Measurements from ENCODE around the gene UBE3A. TPM values are rescaled to one million over a fixed set of nuclear protein-coding genes. Genes with fewer than 3 reads are reported as not detected.
A peak's percentile ranks its signal among the peaks of the same experiment; 100 is the strongest.
"Not testable (repeated sequence)": the region's sequence is repeated elsewhere in the genome, so short reads cannot be mapped to it uniquely, and the experiment has no call there.

UBE3A gene
- total RNA-seq, 1 donor from 2014 or later: 152 TPM

DNA sequence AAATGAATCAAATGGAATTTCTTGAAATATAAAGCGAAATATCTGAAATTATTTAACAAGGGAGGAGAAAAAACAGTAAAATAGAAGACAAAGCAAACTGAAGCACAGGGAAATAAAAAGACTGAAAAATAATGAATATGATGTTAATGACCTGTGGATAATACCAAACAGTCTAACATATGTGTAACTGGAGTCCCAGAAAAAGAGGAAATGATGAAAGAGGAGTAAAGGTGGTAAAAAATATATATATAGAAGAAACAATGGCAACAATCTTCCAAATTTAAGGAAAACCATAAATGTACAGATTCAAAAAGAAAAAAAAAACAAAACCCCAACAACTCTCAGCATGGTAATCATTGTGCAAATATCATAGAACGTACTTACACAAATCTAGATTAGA, 21.2 kb downstream of the UBE3A start:
- H3K4me3 Mint-ChIP-seq (ENCODE audit: unreplicated experiment): no peak overlapping the region
- DNase-seq: no peak
- peaks cover 12% of the 10 kb centered on the region for H3K4me1 Mint-ChIP-seq (ENCODE audit: low read depth, unreplicated experiment)
- no peaks in the 10 kb centered on the region for H3K36me3 Mint-ChIP-seq (ENCODE audit: unreplicated experiment)
- peaks cover 2% of the 10 kb centered on the region for H3K9me3 Mint-ChIP-seq (ENCODE audit: unreplicated experiment)
- peaks cover 2% of the 10 kb centered on the region for H3K27me3 Mint-ChIP-seq (ENCODE audit: unreplicated experiment)
- H3K27ac Mint-ChIP-seq (ENCODE audit: unreplicated experiment): no peak overlapping the region
- no peak for TF ChIP-seq CTCF (IDR thresholded peaks at IDR 0.05; ENCODE audit: partially characterized antibody, unreplicated experiment)

DNA sequence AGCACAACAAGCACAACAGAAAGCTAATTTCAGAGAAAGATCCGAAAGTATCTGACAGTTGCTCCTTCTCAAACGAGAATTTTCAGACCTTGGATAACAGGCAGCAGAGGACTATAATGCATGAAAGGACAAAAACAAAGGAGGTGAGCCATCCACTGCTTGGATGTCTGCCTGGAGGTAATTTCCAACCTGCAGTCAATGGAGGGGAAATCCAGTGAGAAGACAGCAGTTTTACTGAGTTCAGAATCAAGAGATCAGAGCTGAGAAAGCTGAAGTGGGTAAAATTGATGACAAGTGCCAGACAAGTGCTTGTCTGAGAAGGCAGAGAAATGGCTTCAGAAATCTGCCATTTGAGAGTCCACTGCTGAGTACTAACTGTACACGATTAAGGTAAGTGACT, 22.1 kb downstream of the UBE3A start:
- no peak for DNase-seq
- Mint-ChIP-seq H3K4me1 (ENCODE audit: low read depth, unreplicated experiment) (peaks cover 12% of the 10 kb centered on the region), H3K36me3 (ENCODE audit: unreplicated experiment) (no peaks in the 10 kb centered on the region), H3K27ac (ENCODE audit: unreplicated experiment) (peak overlapping the region; percentile 74), H3K27me3 (ENCODE audit: unreplicated experiment) (peaks cover 2% of the 10 kb centered on the region), H3K4me3 (ENCODE audit: unreplicated experiment) (no peak overlapping the region), H3K9me3 (ENCODE audit: unreplicated experiment) (no peaks in the 10 kb centered on the region)
- TF ChIP-seq CTCF (IDR thresholded peaks at IDR 0.05; ENCODE audit: partially characterized antibody, unreplicated experiment): no peak

DNA sequence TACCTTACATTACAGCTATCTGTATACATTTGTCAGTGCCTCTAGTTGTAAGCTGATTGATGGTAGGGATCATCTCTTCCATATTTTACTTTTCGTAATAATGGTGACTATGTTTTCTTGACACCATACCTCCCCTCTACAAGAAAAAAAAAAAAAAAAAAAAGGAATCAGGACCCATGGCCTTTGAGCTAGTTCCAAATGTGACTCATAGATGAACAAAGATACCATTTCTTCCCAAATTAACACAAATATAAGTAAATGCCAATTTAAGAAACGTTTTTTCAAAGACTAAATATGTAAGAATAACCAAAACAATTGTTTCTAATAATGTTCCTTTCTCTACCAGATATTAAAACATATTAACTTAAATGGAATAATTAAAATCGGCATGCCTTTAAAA, 23.1 kb downstream of the UBE3A start:
- H3K27ac Mint-ChIP-seq (ENCODE audit: unreplicated experiment): no peak overlapping the region
- no peak overlapping the region for H3K4me3 Mint-ChIP-seq (ENCODE audit: unreplicated experiment)
- peaks cover 12% of the 10 kb centered on the region for H3K4me1 Mint-ChIP-seq (ENCODE audit: low read depth, unreplicated experiment)
- H3K27me3 Mint-ChIP-seq (ENCODE audit: unreplicated experiment): peaks cover 2% of the 10 kb centered on the region
- no peak for DNase-seq
- no peaks in the 10 kb centered on the region for H3K9me3 Mint-ChIP-seq (ENCODE audit: unreplicated experiment)
- no peak for TF ChIP-seq CTCF (IDR thresholded peaks at IDR 0.05; ENCODE audit: partially characterized antibody, unreplicated experiment)
- H3K36me3 Mint-ChIP-seq (ENCODE audit: unreplicated experiment): no peaks in the 10 kb centered on the region

DNA sequence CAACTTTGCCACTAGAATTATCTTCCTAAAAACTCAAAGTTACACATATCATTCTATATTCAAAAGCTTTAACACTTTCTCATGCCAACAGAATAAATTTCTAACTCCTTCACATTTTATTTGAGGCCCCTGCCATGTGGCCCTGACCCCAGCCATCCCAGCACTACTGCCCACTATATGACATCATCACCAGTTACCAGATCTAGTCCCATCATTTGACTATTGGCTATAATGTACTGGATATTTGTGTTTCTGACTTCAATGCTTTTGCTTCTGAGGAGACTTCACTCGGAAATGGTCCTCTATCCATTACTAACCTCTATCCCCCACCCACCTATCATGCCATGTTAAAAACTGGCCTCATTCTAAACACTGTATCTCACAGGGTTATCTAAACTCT, 23.6 kb downstream of the UBE3A start:
- DNase-seq: no peak
- H3K9me3 Mint-ChIP-seq (ENCODE audit: unreplicated experiment): no peaks in the 10 kb centered on the region
- peaks cover 14% of the 10 kb centered on the region for H3K4me1 Mint-ChIP-seq (ENCODE audit: low read depth, unreplicated experiment)
- H3K36me3 Mint-ChIP-seq (ENCODE audit: unreplicated experiment): no peaks in the 10 kb centered on the region
- no peak overlapping the region for H3K4me3 Mint-ChIP-seq (ENCODE audit: unreplicated experiment)
- TF ChIP-seq CTCF (IDR thresholded peaks at IDR 0.05; ENCODE audit: partially characterized antibody, unreplicated experiment): no peak
- no peak overlapping the region for H3K27ac Mint-ChIP-seq (ENCODE audit: unreplicated experiment)
- H3K27me3 Mint-ChIP-seq (ENCODE audit: unreplicated experiment): peaks cover 2% of the 10 kb centered on the region

DNA sequence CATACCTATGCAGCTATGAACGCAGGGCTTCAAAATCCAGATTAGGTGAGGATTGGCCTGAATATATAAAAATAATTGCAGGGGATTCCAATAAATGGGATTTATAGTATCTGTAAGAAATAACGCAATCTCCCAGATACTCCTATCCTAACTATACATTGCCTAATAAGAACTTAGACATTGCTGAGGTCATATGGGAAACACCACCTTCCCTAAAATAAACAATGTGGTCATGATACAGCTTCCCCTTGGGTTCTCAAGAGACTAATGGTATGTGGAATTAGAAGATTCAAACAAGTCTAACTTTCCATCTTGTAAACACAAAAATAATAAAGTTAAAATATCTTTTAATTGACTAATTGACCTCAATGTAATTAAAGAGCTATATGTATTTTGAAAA, 28.2 kb downstream of the UBE3A start:
- Mint-ChIP-seq H3K27ac (ENCODE audit: unreplicated experiment) (no peak overlapping the region), H3K4me1 (ENCODE audit: low read depth, unreplicated experiment) (peaks cover 15% of the 10 kb centered on the region), H3K4me3 (ENCODE audit: unreplicated experiment) (no peak overlapping the region), H3K27me3 (ENCODE audit: unreplicated experiment) (peaks cover 4% of the 10 kb centered on the region), H3K36me3 (ENCODE audit: unreplicated experiment) (no peaks in the 10 kb centered on the region), H3K9me3 (ENCODE audit: unreplicated experiment) (peaks cover 3% of the 10 kb centered on the region)
- TF ChIP-seq CTCF (IDR thresholded peaks at IDR 0.05; ENCODE audit: partially characterized antibody, unreplicated experiment): no peak
- DNase-seq: no peak

- H3K4me1 Mint-ChIP-seq (ENCODE audit: low read depth, unreplicated experiment): peaks cover 15% of the 10 kb centered on the region
- not testable (repeated sequence) for H3K9me3 Mint-ChIP-seq (ENCODE audit: unreplicated experiment); H3K4me3 Mint-ChIP-seq (ENCODE audit: unreplicated experiment); DNase-seq; H3K36me3 Mint-ChIP-seq (ENCODE audit: unreplicated experiment); H3K27me3 Mint-ChIP-seq (ENCODE audit: unreplicated experiment)
- peak overlapping the region; percentile 69 for H3K27ac Mint-ChIP-seq (ENCODE audit: unreplicated experiment)
Observed at GRCh38 chr15:25409731-25410130, 29.1 kb downstream of the UBE3A start.

Data from glutamatergic neuron (in vitro differentiated cells).